HG02571 (cell line): ENCODE results near the gene CASTOR1.

Experiments
- ATAC-seq: cut with Tn5 transposase; IDR thresholded peaks from one replicate; pipeline ENCODE4 v1.9.1; 2021; ENCODE audit warnings: mild to moderate bottlenecking, moderate library complexity; ENCODE audit not compliant: unreplicated experiment

Gene CASTOR1

GRCh38 chr22:30266445-30267381 is 22.6 kb downstream of the CASTOR1 start, which contains the start of gene OSM:
TSS of gene OSM (minus strand) at chr22:30266851. CDS start at chr22:30266799, 52 bp downstream.
- no peak for ATAC-seq

- ATAC-seq, result peak; percentile 52
These were observed 23.4 kb downstream of the CASTOR1 start for GRCh38 chr22:30265823-30266444.

- ATAC-seq, result no peak
These were observed 24.1 kb downstream of the CASTOR1 start for GRCh38 chr22:30265131-30265720.

- no peak for ATAC-seq
These were observed 25.4 kb downstream of the CASTOR1 start for GRCh38 chr22:30263883-30264282.

- ATAC-seq, result no peak
These were observed 26.2 kb downstream of the CASTOR1 start for GRCh38 chr22:30262917-30263741.

GRCh38 chr22:30262112-30262511 is 27.2 kb downstream of the CASTOR1 start:
- no peak for ATAC-seq

- no peak for ATAC-seq
These were observed 28.2 kb downstream of the CASTOR1 start for GRCh38 chr22:30261134-30261533.

GRCh38 chr22:30260682-30261081 is 28.6 kb downstream of the CASTOR1 start:
- ATAC-seq, result no peak

- ATAC-seq, result no peak
These were observed 29.0 kb downstream of the CASTOR1 start for GRCh38 chr22:30260276-30260675.

GRCh38 chr22:30254314-30254713 is 35.0 kb downstream of the CASTOR1 start:
- no peak for ATAC-seq

- ATAC-seq, result no peak
These were observed 36.0 kb downstream of the CASTOR1 start for GRCh38 chr22:30253205-30253852.

GRCh38 chr22:30252411-30253204 is 36.7 kb downstream of the CASTOR1 start:
- ATAC-seq, result no peak

- no peak for ATAC-seq
These were observed 37.6 kb downstream of the CASTOR1 start for GRCh38 chr22:30251711-30252110.

GRCh38 chr22:30250661-30251267 is 38.5 kb downstream of the CASTOR1 start:
- no peak for ATAC-seq

- ATAC-seq, result no peak
These were observed 39.2 kb downstream of the CASTOR1 start for GRCh38 chr22:30250039-30250565.

GRCh38 chr22:30249049-30250038 is 40.0 kb downstream of the CASTOR1 start:
- no peak for ATAC-seq

- no peak for ATAC-seq
These were observed 40.8 kb downstream of the CASTOR1 start for GRCh38 chr22:30248484-30248883.

GRCh38 chr22:30247974-30248373 is 41.3 kb downstream of the CASTOR1 start:
- ATAC-seq, result no peak
